ENCODE data around the gene PLEKHA8.

Gene PLEKHA8

GRCh38 chr7:30139836-30140384 is 111.7 kb downstream of the PLEKHA8 start:
- Histone ChIP-seq H3K9me3 (replicated peaks; ENCODE audit: low read length) (no peaks in the 10 kb centered on the region), H3K36me3 (ENCODE audit: insufficient read depth, low read length) (no peaks in the 10 kb centered on the region), H3K9ac (ENCODE audit: low read depth, low read length) (no peak overlapping the region), H3K4me3 (ENCODE audit: low read length) (no peak overlapping the region), H3K4me1 (ENCODE audit: control insufficient read depth, insufficient read depth, low read length) (peaks cover 30% of the 10 kb centered on the region), H3K4me2 (ENCODE audit: low read length) (no peak overlapping the region), H3K27me3 (ENCODE audit: control insufficient read depth, insufficient read depth, low read length) (no peaks in the 10 kb centered on the region)

- no peaks in the 10 kb centered on the region for H3K9me3 ChIP-seq (replicated peaks; ENCODE audit: low read length)
- H3K9ac ChIP-seq (ENCODE audit: low read depth, low read length), result no peak overlapping the region
- peaks cover 30% of the 10 kb centered on the region for H3K4me1 ChIP-seq (ENCODE audit: control insufficient read depth, insufficient read depth, low read length)
- no peak overlapping the region for H3K4me3 ChIP-seq (ENCODE audit: low read length)
- H3K4me2 ChIP-seq (ENCODE audit: low read length), result no peak overlapping the region
- no peaks in the 10 kb centered on the region for H3K36me3 ChIP-seq (ENCODE audit: insufficient read depth, low read length)
- no peaks in the 10 kb centered on the region for H3K27me3 ChIP-seq (ENCODE audit: control insufficient read depth, insufficient read depth, low read length)
Measured at GRCh38 chr7:30140456-30140855, 112.2 kb downstream of the PLEKHA8 start.

GRCh38 chr7:30142710-30143109 is 114.5 kb downstream of the PLEKHA8 start:
- Histone ChIP-seq H3K36me3 (ENCODE audit: insufficient read depth, low read length) (no peaks in the 10 kb centered on the region), H3K9me3 (replicated peaks; ENCODE audit: low read length) (no peaks in the 10 kb centered on the region), H3K4me3 (ENCODE audit: low read length) (peak overlapping the region; percentile 40), H3K9ac (ENCODE audit: low read depth, low read length) (peak overlapping the region; percentile 29), H3K4me2 (ENCODE audit: low read length) (peak overlapping the region; percentile 72), H3K4me1 (ENCODE audit: control insufficient read depth, insufficient read depth, low read length) (peaks cover 26% of the 10 kb centered on the region), H3K27me3 (ENCODE audit: control insufficient read depth, insufficient read depth, low read length) (no peaks in the 10 kb centered on the region)

- H3K4me1 ChIP-seq (ENCODE audit: control insufficient read depth, insufficient read depth, low read length), result peaks cover 26% of the 10 kb centered on the region
- no peak overlapping the region for H3K4me3 ChIP-seq (ENCODE audit: low read length)
- no peaks in the 10 kb centered on the region for H3K9me3 ChIP-seq (replicated peaks; ENCODE audit: low read length)
- no peak overlapping the region for H3K9ac ChIP-seq (ENCODE audit: low read depth, low read length)
- no peaks in the 10 kb centered on the region for H3K36me3 ChIP-seq (ENCODE audit: insufficient read depth, low read length)
- no peaks in the 10 kb centered on the region for H3K27me3 ChIP-seq (ENCODE audit: control insufficient read depth, insufficient read depth, low read length)
- no peak overlapping the region for H3K4me2 ChIP-seq (ENCODE audit: low read length)
Measured at GRCh38 chr7:30143748-30144251, 115.6 kb downstream of the PLEKHA8 start.

GRCh38 chr7:30144657-30145306 is 116.6 kb downstream of the PLEKHA8 start:
- Histone ChIP-seq H3K9me3 (replicated peaks; ENCODE audit: low read length) (no peaks in the 10 kb centered on the region), H3K36me3 (ENCODE audit: insufficient read depth, low read length) (no peaks in the 10 kb centered on the region), H3K4me2 (ENCODE audit: low read length) (no peak overlapping the region), H3K4me3 (ENCODE audit: low read length) (no peak overlapping the region), H3K4me1 (ENCODE audit: control insufficient read depth, insufficient read depth, low read length) (peaks cover 26% of the 10 kb centered on the region), H3K27me3 (ENCODE audit: control insufficient read depth, insufficient read depth, low read length) (no peaks in the 10 kb centered on the region), H3K9ac (ENCODE audit: low read depth, low read length) (no peak overlapping the region)

- H3K9ac ChIP-seq (ENCODE audit: low read depth, low read length), result no peak overlapping the region
- no peak overlapping the region for H3K4me2 ChIP-seq (ENCODE audit: low read length)
- H3K36me3 ChIP-seq (ENCODE audit: insufficient read depth, low read length), result peaks cover under 1% of the 10 kb centered on the region
- no peaks in the 10 kb centered on the region for H3K27me3 ChIP-seq (ENCODE audit: control insufficient read depth, insufficient read depth, low read length)
- H3K9me3 ChIP-seq (replicated peaks; ENCODE audit: low read length), result no peaks in the 10 kb centered on the region
- H3K4me1 ChIP-seq (ENCODE audit: control insufficient read depth, insufficient read depth, low read length), result peaks cover 26% of the 10 kb centered on the region
- H3K4me3 ChIP-seq (ENCODE audit: low read length), result no peak overlapping the region
Measured at GRCh38 chr7:30145426-30145970, 117.3 kb downstream of the PLEKHA8 start.

GRCh38 chr7:30146127-30146612 is 118.0 kb downstream of the PLEKHA8 start:
- Histone ChIP-seq H3K27me3 (ENCODE audit: control insufficient read depth, insufficient read depth, low read length) (no peaks in the 10 kb centered on the region), H3K9me3 (replicated peaks; ENCODE audit: low read length) (no peaks in the 10 kb centered on the region), H3K4me3 (ENCODE audit: low read length) (no peak overlapping the region), H3K36me3 (ENCODE audit: insufficient read depth, low read length) (peaks cover 8% of the 10 kb centered on the region), H3K4me1 (ENCODE audit: control insufficient read depth, insufficient read depth, low read length) (peaks cover 26% of the 10 kb centered on the region), H3K9ac (ENCODE audit: low read depth, low read length) (no peak overlapping the region), H3K4me2 (ENCODE audit: low read length) (no peak overlapping the region)

GRCh38 chr7:30147223-30147622 is 119.0 kb downstream of the PLEKHA8 start:
- no peaks in the 10 kb centered on the region for H3K27me3 ChIP-seq (ENCODE audit: control insufficient read depth, insufficient read depth, low read length)
- no peak overlapping the region for H3K4me3 ChIP-seq (ENCODE audit: low read length)
- no peak overlapping the region for H3K4me2 ChIP-seq (ENCODE audit: low read length)
- no peaks in the 10 kb centered on the region for H3K9me3 ChIP-seq (replicated peaks; ENCODE audit: low read length)
- H3K9ac ChIP-seq (ENCODE audit: low read depth, low read length), result no peak overlapping the region
- peaks cover 14% of the 10 kb centered on the region for H3K36me3 ChIP-seq (ENCODE audit: insufficient read depth, low read length)
- H3K4me1 ChIP-seq (ENCODE audit: control insufficient read depth, insufficient read depth, low read length), result peaks cover 19% of the 10 kb centered on the region

GRCh38 chr7:30147785-30148184 is 119.6 kb downstream of the PLEKHA8 start:
- Histone ChIP-seq H3K36me3 (ENCODE audit: insufficient read depth, low read length) (peaks cover 14% of the 10 kb centered on the region), H3K4me3 (ENCODE audit: low read length) (no peak overlapping the region), H3K4me1 (ENCODE audit: control insufficient read depth, insufficient read depth, low read length) (peaks cover 14% of the 10 kb centered on the region), H3K27me3 (ENCODE audit: control insufficient read depth, insufficient read depth, low read length) (no peaks in the 10 kb centered on the region), H3K9ac (ENCODE audit: low read depth, low read length) (no peak overlapping the region), H3K4me2 (ENCODE audit: low read length) (no peak overlapping the region), H3K9me3 (replicated peaks; ENCODE audit: low read length) (no peaks in the 10 kb centered on the region)

GRCh38 chr7:30148426-30148825 is 120.2 kb downstream of the PLEKHA8 start:
- no peaks in the 10 kb centered on the region for H3K27me3 ChIP-seq (ENCODE audit: control insufficient read depth, insufficient read depth, low read length)
- H3K9ac ChIP-seq (ENCODE audit: low read depth, low read length), result no peak overlapping the region
- no peak overlapping the region for H3K4me3 ChIP-seq (ENCODE audit: low read length)
- peaks cover 7% of the 10 kb centered on the region for H3K4me1 ChIP-seq (ENCODE audit: control insufficient read depth, insufficient read depth, low read length)
- no peaks in the 10 kb centered on the region for H3K9me3 ChIP-seq (replicated peaks; ENCODE audit: low read length)
- peaks cover 14% of the 10 kb centered on the region for H3K36me3 ChIP-seq (ENCODE audit: insufficient read depth, low read length)
- H3K4me2 ChIP-seq (ENCODE audit: low read length), result no peak overlapping the region

GRCh38 chr7:30148951-30149459 is 120.8 kb downstream of the PLEKHA8 start:
- Histone ChIP-seq H3K4me1 (ENCODE audit: control insufficient read depth, insufficient read depth, low read length) (peaks cover 1% of the 10 kb centered on the region), H3K9me3 (replicated peaks; ENCODE audit: low read length) (no peaks in the 10 kb centered on the region), H3K4me3 (ENCODE audit: low read length) (no peak overlapping the region), H3K27me3 (ENCODE audit: control insufficient read depth, insufficient read depth, low read length) (no peaks in the 10 kb centered on the region), H3K9ac (ENCODE audit: low read depth, low read length) (no peak overlapping the region), H3K4me2 (ENCODE audit: low read length) (no peak overlapping the region), H3K36me3 (ENCODE audit: insufficient read depth, low read length) (peaks cover 14% of the 10 kb centered on the region)

Measured in skeletal muscle satellite cell (primary cell).